NCI-H2196 treated with DMSO at 0.1 percent for 48 hours (cell line): Measurements from ENCODE around the gene CCDC127.
A peak's percentile ranks its signal among the peaks of the same experiment; 100 is the strongest.

Experiments used
- DNase-seq: peaks from one replicate; lab custom pipeline; 2025; ENCODE audit not compliant: unreplicated experiment; lab: John Stamatoyannopoulos, UW

Gene CCDC127

DNA sequence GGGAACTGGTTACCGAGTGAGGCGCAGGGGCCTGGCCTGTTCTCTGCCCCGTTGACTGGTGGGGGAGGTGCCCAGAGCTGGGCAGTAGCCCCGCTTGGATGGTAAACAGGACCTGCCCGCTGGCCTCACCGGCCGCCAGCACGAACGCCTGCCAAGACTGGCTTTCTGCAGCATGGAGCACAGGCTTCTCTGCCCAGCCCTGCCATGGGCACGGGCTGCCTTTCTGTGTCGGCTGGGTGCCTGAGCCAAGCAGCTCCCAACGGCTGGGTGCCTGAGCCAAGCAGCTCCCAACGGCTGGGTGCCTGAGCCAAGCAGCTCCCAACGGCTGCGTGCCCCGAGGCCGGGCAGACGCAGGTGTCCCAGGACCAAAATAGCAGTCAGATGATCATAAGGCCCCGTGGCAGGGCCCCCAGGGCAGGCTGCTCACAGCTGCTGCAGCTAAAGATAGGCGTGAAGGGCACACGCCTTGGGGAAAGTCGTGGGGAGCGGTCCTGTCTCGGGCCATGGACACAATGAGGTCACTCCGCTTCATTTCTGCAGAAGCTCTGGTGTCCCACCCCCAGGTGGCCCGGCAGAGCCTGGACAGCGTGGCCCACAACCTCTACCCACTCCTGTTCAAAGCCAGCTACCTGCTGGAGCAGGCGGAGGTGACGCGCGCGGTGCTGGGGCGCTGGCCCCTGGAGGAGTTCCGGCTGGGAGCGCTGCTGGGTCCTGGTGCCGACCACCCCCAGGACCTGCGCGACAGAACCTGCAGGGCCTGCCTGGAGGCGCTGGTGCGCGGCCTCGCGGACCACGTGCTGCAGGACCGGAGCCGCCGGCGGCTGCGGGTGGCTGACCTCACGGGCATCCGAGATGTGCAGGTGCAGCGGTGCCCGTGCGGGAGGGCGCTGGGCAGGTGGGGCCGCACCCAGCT lies 26.7 kb downstream of the CCDC127 start, which contains the start of gene LRRC14B:
TSS of gene LRRC14B (plus strand) at position 460 of the 913 bp plus-strand sequence. CDS start at position 504, 44 bp downstream.
- no peak for DNase-seq

DNA sequence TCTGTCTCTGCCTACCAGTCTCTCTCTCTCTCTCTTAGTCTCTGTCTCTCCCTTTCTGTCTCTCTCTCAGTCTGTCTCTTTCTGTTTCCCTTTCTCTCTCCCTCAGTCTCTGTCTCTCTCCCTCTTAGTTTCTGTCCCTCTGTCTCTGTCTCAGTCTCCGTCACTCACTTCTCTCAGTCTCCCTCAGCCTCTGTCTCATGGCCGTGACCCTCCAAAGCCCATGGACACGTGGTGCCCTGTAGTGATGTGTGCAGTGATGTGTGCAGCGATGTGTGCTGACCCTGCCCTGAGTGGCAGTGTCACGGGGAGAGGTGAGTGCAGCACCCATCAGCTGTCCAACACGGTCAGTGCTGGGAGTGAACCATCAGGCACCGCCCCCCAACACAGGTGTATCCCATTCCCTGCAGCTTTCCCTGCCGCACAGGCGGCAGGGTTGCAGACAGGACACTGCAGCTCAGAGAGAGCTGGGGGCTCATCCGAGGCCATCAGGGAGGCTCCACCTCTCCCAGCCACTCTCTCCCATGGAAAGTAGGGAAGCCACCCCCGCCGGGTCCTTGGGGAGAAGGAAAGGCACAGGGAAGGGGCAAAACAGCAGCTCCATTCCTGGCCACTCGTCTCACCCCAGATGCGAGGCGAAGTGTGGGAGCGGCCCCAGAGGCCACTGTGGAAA lies 27.5 kb downstream of the CCDC127 start:
- DNase-seq, result no peak

DNA sequence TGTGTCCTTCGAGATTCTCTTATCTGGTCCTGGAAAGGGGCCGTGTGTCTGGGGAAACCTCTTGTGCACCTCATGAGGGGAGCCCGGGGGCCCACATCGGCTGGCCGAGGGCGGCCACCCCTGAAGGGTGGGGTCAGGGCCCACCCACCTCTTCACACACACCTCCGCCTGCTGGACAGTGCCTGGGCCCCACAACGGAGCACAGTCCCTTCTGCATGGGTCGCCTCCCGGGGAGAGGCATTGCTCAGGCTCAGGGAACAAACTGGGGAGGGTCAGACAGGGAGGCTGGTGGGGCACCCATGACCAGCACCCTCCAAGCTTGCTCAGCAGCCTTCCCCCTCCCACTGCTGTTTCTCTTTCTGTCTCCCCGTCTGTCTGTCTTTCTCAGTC lies 28.0 kb downstream of the CCDC127 start:
- DNase-seq, result no peak

DNA sequence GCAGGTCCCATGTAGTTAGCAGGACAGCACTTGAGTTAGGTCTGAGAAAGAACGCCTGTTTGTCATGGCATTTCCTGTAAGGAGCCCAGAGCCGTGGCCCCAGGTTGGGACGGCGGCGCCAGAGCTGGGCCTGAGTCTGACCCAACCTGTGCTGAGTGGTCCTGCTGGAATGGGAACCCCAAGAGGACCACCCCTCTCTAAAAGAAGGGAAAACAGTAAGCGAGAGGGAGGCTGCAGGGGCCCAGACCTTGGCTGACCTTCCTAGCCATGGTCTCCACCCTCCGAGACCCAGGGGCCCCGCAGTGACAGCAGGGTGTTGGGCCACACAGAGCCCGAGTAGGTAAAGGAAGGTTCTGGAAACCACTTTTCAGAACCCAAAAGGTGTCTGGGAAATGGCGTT lies 28.5 kb downstream of the CCDC127 start:
- DNase-seq, result no peak

DNA sequence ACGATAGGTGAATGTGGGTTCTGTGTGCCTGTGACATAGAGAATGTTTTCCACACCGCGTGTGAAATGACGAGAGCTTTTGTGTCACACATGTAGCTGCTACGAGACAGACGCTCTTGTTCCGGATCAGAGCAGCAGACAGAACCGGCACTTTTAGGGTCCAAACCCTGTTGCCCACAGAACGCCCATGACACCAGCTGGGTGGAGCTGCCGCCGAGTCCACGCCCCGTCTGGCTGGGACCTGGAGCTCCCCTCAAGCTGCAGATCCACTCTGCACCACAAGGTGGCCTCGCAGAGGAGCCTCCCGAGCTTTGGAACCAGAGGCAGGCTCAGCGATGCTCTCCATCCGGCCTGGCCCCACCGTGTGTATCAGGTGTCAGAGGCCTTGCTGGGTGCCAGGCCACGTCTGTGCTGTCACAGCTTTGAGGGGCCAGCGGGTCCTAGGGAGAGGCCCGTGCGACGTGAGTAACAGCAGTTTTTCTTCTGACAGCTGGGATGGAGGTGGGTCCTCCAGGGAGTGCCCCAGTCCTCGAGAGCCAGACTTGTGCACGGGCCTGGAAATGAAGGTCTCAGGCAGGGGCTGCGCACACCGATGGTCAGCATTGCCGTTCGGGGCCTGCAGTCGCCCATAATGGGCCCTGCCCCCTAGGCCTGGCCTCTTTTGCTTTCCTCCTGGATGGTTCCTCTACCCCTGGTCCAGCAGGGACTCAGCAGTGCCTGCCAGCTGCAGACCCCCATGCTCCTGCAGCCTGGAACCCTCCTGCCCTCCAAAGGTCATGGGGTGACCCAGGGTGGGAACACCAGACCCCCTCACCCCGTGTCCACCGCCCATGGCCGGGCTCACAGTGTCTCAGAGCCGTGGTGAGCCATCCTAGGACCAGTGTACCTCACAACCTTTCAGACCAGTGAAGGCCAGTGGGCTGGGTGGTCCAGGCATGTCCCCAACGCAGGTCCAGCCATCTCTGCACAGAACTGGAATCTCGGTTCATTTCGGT lies 29.2 kb downstream of the CCDC127 start:
- DNase-seq, result peak; percentile 90

DNA sequence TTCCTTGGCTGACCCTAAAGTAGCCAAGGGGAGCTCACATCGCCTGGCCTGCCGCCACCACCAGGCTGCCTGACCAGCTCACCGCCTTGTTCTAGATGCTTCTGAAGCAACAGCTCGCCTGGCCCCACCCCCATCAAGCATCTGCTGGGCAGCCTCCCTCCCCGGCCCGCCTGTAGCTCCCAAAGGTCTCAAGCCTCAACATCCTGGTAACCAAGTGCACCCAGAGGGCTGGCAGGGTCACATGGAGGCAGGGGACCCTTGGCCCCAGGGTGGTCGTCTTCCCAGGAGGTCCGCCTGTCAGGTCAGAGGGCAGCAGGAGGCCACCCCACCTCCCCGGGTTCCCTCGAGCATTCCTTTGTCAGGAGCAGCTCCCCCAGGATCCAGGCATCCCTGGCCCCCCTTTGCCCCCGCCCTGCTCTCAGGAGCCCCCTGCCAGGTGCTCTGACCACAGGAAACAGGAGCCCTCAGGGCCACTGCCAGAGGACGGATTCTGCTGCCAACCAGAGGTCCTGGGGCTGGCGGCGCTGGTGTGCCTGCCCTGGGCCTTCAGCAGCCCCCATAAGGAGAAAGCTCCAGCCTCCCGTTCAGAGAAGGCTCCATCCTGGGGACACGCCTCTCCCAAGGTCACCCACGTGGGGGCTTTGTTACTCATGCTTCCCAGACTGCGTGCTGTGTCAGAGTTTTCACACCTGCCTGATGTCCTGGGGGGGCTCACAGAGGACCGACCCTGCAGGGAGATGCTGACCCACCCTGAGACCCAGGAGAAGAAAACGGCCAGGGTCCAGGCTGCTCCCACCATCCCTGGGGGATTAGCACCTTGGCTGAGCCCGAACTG lies 30.1 kb downstream of the CCDC127 start:
- no peak for DNase-seq

DNA sequence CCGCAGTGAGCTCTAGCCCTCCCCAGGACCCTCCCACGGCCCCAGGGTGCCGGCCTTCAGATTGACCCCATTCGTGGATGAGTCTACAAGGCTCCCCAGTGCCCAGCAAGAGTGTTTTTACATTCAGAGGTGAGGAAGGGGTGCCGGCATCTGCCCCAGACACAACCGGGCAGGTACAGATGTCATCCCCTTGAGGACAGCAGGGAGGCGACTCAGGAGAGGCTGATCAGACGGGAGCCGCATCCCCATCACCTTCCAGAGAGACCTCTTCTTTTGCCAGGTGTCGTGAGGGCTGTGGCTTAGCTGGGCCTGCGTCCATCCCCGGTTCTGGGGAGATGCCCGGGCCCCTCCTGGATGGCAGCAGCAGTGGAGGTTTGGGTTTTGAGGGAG lies 30.9 kb downstream of the CCDC127 start:
- no peak for DNase-seq

DNA sequence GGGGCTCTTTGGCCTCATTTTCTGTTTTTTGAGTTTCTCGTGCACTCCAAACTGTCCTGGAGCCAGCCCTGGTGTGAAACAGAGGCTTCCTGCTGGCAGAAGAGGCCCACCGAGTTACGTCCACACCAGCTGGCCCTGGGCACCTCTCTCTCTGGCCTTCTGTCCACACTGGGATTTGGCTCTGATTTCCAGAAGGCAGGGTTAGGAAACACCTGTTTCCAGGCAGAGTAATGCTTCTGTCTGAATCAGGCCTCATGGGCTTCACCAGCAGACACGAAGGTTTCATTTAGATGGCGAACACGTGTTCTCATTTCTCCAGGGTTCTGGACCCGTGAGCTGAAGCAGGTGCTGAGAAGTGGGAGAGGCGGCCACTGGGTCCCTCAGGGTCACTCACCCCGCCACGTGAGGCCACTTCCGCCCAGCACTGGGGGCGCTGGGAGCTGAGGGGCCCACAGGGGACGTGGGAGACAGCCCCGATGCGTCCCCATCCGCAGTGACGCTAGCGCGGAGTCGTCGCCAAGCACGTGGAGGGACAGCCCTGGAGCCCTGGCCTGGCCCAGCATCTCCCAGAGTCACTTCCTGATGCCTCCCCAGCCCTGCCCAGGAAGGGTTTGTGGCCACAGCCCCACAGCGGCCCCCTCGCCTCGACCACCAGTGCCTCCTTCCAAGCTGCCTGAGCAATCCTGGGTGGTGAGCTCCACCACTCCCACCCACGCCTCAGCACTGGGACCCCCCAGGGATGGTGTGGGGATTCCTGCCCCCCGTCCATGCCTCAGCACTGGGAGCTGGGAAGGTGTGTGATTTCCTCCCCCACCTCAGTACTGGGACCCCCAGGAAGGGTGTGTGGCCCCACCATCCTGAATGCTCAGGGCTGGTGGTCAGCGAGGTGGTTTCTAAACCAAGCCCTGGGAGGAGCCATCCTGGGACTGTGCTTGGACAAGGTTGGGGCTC lies 31.6 kb downstream of the CCDC127 start:
- no peak for DNase-seq

DNA sequence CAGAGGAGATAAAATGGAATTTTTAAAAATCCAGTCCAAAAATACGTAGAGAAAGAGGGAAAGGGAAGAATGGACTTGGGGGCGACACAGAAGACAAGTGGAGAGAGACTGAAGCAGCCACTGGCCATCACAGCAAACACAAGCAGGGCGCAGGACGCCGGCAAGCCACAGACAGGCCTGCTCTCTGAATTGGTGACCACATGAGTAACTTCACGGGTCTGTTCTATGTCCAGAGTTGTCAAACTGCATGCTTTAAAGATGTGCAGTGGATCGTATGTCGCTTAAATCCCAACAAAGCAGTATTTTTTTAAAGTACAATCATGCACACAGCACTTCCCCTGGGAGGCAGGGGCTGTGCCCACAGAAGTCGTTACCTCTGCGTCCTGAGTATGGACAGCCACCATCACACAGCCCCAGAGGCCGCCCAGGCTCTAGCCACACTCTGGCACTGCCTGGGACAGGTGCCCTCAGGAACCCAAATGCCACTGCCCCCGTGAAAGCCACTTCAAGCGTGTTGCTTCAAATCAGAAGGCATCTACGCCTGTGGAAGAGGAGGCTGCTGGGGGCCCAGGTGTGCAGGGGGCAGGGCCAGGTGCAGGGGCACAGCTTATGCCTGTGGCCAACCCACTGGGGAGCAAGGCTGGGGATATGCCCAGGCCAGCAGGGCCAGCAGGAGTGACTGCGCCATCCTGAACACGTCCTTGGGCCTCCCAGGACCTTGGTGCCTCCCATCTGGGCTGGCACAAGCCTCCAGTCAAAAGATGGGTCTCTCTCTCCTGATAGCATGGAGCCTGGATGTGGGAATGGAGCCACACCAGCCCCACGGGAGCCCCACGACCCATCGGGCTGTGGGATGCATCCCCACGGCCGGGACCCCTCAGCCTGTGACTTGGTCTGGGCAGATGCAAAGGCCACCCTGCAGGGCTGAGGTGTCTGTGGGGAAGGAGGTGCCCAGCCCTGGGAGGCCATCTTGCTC lies 32.6 kb downstream of the CCDC127 start:
- DNase-seq, result no peak

DNA sequence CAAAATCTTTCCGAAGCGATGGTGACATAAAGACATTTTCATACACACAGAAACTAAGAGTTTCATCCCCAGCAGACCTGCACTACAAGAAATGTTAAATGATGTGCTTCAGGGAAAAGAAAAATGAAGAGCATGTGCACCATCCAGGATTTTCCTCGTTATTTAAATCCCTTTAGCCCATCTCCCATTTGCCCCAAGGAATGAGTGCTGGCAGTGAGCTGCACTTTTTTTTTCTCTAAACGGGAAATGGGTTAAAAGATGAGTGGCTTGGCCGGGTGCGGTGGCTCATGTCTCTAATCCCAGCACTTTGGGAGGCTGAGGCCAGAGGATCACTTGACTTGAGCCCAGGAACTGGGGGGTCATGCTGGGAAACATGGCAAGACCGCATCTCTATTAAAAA lies 33.5 kb downstream of the CCDC127 start:
- DNase-seq, result no peak

DNA sequence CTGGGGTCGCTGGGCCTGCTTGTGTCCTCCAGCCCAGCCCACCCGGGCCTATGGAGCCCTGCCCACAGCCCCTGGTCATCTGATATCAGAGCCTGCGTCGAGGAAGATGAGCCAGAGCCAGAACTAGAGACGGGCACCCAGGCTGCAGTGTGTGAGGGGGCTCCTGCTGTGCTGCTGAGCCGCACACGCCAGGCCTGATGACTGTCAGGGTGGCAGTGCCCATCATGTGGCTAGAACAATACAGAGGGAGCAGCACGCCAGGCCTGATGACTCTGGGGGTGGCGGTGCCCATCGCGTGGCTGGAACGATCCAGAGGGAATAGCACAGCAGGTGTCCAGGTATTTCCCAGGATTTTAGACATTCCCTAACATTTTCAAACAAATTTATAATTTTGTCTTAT lies 35.8 kb downstream of the CCDC127 start:
- no peak for DNase-seq

DNA sequence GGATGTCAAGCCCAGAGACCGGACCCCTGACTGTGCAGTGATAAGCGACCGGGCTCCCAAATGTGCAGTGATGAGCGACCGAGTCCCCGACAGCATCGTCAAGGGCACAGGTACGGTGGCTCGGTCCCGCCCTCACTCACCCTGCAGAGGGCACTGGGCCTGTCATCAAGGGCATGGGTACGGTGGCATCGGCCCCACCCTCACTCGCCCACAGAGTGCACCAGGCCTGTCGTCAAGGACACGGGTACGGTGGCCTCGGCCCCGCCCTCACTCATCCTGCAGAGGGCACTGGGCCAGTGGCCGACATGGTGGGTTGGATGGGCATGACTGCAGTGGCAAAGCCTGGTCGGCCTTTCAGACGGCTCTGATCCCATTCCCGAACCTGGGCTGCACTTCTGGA lies 36.4 kb downstream of the CCDC127 start:
- no peak for DNase-seq

DNA sequence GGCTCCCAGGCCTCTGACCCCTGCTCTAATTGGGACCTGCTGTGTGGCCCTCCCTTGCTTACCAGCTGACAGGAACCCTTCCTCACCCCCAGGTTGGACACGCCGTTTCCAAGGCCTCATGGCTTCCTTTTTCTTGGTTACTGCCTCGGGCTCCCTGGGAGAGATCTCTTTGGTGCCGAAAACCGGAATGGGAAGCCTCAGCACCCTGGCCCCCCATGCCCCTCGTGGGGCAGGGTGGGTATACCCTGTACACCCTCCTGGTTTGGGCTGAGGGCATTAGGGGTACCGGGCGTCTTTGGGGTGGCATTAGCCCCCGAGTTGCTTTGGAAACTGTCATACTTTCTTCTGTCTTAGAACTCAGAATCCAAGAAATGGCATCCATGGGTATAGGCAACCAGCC lies 36.8 kb downstream of the CCDC127 start:
- DNase-seq, result no peak

DNA sequence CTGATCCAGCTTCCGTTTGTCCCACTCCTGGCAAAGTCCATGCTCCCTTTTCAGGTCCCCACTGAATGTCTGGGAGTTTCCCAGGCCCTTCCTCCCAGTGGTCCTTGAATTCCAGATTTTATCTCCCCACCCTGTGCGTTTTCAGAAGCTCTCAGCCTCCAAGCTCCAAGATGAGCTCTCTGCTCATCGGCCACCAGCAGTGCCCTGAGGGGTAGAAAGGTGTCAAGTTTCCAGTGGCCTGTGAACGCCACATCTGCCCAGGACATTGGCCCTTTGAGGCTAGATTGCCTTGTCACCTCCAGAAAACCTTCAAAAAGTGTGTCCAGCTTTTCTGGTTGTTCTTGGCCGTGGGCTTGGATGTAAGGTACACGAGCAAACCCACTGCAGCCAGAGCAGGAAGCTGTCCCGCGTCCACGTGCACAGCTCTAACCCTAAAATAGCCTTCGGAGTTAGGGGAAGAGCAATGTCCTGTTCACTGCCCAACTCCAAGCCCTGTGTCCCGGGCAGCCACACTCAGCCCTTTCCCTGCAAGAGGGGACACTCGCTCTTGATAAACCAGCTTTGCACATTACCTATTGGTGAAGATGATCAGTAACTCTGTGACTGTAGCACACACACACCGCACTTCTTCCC lies 37.6 kb downstream of the CCDC127 start:
- DNase-seq, result no peak

DNA sequence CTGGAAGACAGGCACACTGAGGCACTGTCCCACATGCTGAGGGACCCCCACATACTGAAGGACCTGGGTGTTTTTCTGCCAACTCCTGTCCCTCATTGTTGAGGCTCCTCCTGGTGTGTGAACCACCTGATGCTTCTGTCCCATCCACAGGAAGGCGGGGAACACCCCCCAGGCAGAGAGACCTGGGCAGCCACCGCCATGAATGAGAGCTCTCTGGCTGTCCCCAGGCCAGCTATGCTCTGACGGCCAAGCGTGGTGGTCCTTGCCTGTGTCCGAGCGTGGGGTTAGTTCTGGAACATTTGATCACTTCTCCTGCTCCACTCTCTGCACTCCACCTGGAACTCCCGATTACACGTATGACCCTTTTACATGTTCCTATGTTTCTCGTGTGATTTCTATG lies 38.6 kb downstream of the CCDC127 start:
- DNase-seq, result no peak

DNA sequence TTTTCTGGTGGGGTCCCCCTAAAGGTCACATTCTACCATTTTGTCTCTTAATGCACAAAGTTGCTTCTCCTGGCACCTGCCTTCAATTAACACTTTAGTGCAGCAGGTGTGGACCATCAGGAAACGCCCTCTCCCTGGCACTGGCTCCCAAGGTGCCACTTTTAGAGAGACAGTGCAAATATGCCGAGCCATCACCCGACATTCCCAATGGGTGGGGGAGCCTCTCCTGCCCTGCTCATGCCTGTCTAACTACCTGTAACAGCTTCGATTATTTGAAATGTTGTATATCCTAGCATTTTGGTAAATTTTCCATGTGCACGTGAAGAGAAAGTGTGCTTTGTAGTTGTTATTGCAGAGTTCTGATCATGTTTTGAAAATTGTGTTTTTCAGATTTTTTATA lies 39.8 kb downstream of the CCDC127 start:
- DNase-seq, result no peak

DNA sequence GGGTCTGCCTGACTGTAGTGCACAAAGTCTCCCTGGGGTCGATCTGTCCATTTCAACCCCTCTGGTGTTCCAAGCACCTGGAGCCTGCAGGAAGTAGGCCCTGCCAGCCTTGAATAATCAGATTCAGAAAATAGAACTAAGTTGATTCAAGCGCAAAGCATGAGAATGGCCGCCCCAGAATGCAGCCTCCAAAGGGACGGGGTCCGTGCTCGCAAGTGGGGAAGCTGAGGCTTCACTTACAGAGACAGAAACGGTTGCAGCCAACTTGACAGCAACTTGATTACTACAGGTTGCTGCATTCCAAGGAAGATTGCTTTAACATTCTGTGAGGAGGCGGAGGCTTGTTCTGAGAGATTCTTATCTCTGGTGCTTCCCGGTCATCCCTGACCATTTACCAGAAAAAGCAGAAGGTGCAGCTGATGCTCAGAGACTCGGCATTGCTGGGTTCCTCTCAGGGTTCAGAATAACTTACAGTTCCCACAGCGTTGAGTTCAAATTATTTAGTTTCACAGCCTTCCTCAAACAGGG lies 41.6 kb downstream of the CCDC127 start:
- DNase-seq, result no peak
